ENCODE results near the gene MAL.

Gene MAL

GRCh38 chr2:95050385-95051300, 25.1 kb downstream of the MAL start:
- DNase-seq = no peak

GRCh38 chr2:95051626-95052025, 26.1 kb downstream of the MAL start:
- DNase-seq = no peak

GRCh38 chr2:95052307-95052706, 26.8 kb downstream of the MAL start:
- no peak for DNase-seq

- DNase-seq = no peak
These were observed 27.4 kb downstream of the MAL start for GRCh38 chr2:95052804-95053479.

- DNase-seq = no peak
These were observed 28.0 kb downstream of the MAL start for GRCh38 chr2:95053543-95053942.

- no peak for DNase-seq
These were observed 28.5 kb downstream of the MAL start for GRCh38 chr2:95054016-95054415.

- DNase-seq = no peak
These were observed 29.8 kb downstream of the MAL start for GRCh38 chr2:95055262-95055661.

GRCh38 chr2:95056044-95056443, 30.5 kb downstream of the MAL start:
- DNase-seq = no peak

- DNase-seq = no peak
These were observed 31.3 kb downstream of the MAL start for GRCh38 chr2:95056461-95057459.

- DNase-seq = no peak
These were observed 32.2 kb downstream of the MAL start for GRCh38 chr2:95057535-95058370.

- no peak for DNase-seq
These were observed 33.0 kb downstream of the MAL start for GRCh38 chr2:95058466-95058988.

GRCh38 chr2:95058989-95059641, 33.6 kb downstream of the MAL start:
- DNase-seq = no peak

- DNase-seq = no peak
These were observed 34.3 kb downstream of the MAL start for GRCh38 chr2:95059656-95060370.

GRCh38 chr2:95060446-95061118, 35.1 kb downstream of the MAL start:
- DNase-seq = no peak

GRCh38 chr2:95061119-95061512, 35.6 kb downstream of the MAL start:
- no peak for DNase-seq

GRCh38 chr2:95061601-95062183, 36.2 kb downstream of the MAL start:
- DNase-seq = no peak

- DNase-seq = no peak
These were observed 37.0 kb downstream of the MAL start for GRCh38 chr2:95062242-95063085.

Data from fibroblast of upper back skin (primary cell).